22Rv1 (cell line): ENCODE results near the gene SCAF11.

Source experiments
- ZFX ChIP-seq: fragments of 450-650 bp; IDR thresholded peaks from 2 replicates; pipeline ENCODE4 v1.6.1; 2017; ENCODE audit warnings: antibody characterized with exemption, borderline replicate concordance
- TF ChIP-seq, protein P1 (sequence below): fragments of 450-650 bp; IDR thresholded peaks from 2 replicates; pipeline ENCODE4 v1.5.1; 2017; ENCODE audit warnings: mild to moderate bottlenecking

- TF ChIP-seq, protein P1, sequence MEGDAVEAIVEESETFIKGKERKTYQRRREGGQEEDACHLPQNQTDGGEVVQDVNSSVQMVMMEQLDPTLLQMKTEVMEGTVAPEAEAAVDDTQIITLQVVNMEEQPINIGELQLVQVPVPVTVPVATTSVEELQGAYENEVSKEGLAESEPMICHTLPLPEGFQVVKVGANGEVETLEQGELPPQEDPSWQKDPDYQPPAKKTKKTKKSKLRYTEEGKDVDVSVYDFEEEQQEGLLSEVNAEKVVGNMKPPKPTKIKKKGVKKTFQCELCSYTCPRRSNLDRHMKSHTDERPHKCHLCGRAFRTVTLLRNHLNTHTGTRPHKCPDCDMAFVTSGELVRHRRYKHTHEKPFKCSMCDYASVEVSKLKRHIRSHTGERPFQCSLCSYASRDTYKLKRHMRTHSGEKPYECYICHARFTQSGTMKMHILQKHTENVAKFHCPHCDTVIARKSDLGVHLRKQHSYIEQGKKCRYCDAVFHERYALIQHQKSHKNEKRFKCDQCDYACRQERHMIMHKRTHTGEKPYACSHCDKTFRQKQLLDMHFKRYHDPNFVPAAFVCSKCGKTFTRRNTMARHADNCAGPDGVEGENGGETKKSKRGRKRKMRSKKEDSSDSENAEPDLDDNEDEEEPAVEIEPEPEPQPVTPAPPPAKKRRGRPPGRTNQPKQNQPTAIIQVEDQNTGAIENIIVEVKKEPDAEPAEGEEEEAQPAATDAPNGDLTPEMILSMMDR, result no peak
- no peak for TF ChIP-seq ZFX
Measured at GRCh38 chr12:45991284-45992249, 1.2 kb upstream of the SCAF11 start.
